GM12878 (cell line): ENCODE results near the gene OSMR. TPM values are rescaled to one million over a fixed set of nuclear protein-coding genes. Genes with fewer than 3 reads are reported as not detected.

Experiments
- ATAC-seq: fragments of 200-7000 bp; cut with Tn5 transposase; 3 replicates; pipeline ENCODE4 v1.9.1; 2020; ENCODE audit warnings: mild to moderate bottlenecking, moderate library complexity
- BruUV-seq: library from RNA; stranded (reverse); fragments of 400-500 nt; replicated peaks from 2 replicates; lab custom pipeline; 2021; lab: Mats Ljungman, UMichigan
- CTCF ChIA-PET: fragments of 300-600 bp; sonication (Branson Sonifier 250); formaldehyde crosslinking; extraction: SDS; loops from one replicate; lab custom pipeline; 2021; ENCODE audit warnings: inconsistent platforms; lab: Yijun Ruan, JAX
- POLR2A ChIA-PET: fragments of 350-600 bp; formaldehyde crosslinking; extraction: SDS; loops from one replicate; lab custom pipeline; 2021; ENCODE audit warnings: inconsistent platforms; lab: Charles Lee
- RAD21 ChIA-PET: fragments of 300-600 bp; sonication (Branson Sonifier 250); formaldehyde crosslinking; loops from one replicate; lab custom pipeline; 2023; ENCODE audit warnings: antibody characterized with exemption; ENCODE audit not compliant: unreplicated experiment; lab: Charles Lee
- SMC1A ChIA-PET: fragments of 300-600 bp; sonication (Branson Sonifier 250); formaldehyde crosslinking; loops from one replicate; lab custom pipeline; 2023; ENCODE audit not compliant: unreplicated experiment, uncharacterized antibody; lab: Charles Lee
- DNase-seq: peaks from one replicate; pipeline ENCODE4 v3.0.0-alpha.2; 2011; ENCODE audit warnings: low read depth, low spot score
- FAIRE-seq: peaks from 3 replicates; lab custom pipeline; 2011; peaks lifted over from hg19 to GRCh38; lab: Jason Lieb, UNC
- H2AFZ ChIP-seq: 2 replicates; pipeline ENCODE4 v1.6.0; 2011; ENCODE audit warnings: low read depth, low read length, control low read depth; ENCODE audit not compliant: control insufficient read depth
- H3K27ac ChIP-seq: 2 replicates; pipeline ENCODE4 v1.5.1; 2011; ENCODE audit warnings: control low read depth; ENCODE audit not compliant: control insufficient read depth, insufficient read depth
- H3K27me3 ChIP-seq, 2 experiments: replicated peaks in 1 of 2; 2 replicates each; pipeline versions ENCODE4 v1.6.0 to v1.6.1; 2011; ENCODE audit warnings: low read length in 1 of 2; ENCODE audit not compliant: control insufficient read depth in 2 of 2, insufficient read depth in 2 of 2
- H3K36me3 ChIP-seq, 2 experiments: 2 replicates each; pipeline ENCODE4 v1.5.1; 2011; ENCODE audit warnings: low read length in 1 of 2; ENCODE audit not compliant: control insufficient read depth in 2 of 2, insufficient read depth in 2 of 2
- H3K4me1 ChIP-seq: 2 replicates; pipeline ENCODE4 v1.6.1; 2011; ENCODE audit warnings: mild to moderate bottlenecking, low read length, moderate library complexity, mixed read lengths; ENCODE audit not compliant: control insufficient read depth, insufficient read depth
- H3K4me2 ChIP-seq: 2 replicates; pipeline ENCODE4 v1.6.0; 2011; ENCODE audit warnings: control low read depth; ENCODE audit not compliant: control insufficient read depth, insufficient read depth
- H3K4me3 ChIP-seq: fragments of 200-600 bp; sonication (generic); 2 replicates; pipeline ENCODE4 v1.5.1; 2016
- H3K79me2 ChIP-seq: 2 replicates; pipeline ENCODE4 v1.6.0; 2011; ENCODE audit warnings: low read length; ENCODE audit not compliant: control insufficient read depth, insufficient read depth
- H3K9ac ChIP-seq: 2 replicates; pipeline ENCODE4 v1.8.0; 2011; ENCODE audit warnings: low read length, control low read depth, mixed read lengths; ENCODE audit not compliant: control insufficient read depth, insufficient read depth
- H3K9me3 ChIP-seq: replicated peaks from 3 replicates; pipeline ENCODE4 v1.5.1; 2011; ENCODE audit warnings: mild to moderate bottlenecking, low read length; ENCODE audit not compliant: control insufficient read depth, insufficient read depth
- H4K20me1 ChIP-seq: 2 replicates; pipeline ENCODE4 v1.6.0; 2011; ENCODE audit not compliant: control insufficient read depth, insufficient read depth
- ATF7 ChIP-seq: fragments of 450-650 bp; IDR thresholded peaks from 2 replicates; pipeline ENCODE4 v1.6.1; 2016; ENCODE audit warnings: low read depth, mild to moderate bottlenecking
- BCL11A ChIP-seq: IDR thresholded peaks from 2 replicates; pipeline ENCODE4 v1.6.1; 2011; ENCODE audit warnings: low read depth, low read length
- FOXK2 ChIP-seq: fragments of 450-650 bp; IDR thresholded peaks from 2 replicates; pipeline ENCODE4 v1.6.1; 2017; ENCODE audit warnings: mild to moderate bottlenecking, moderate library complexity
- MYB ChIP-seq: fragments of 150-350 bp; IDR thresholded peaks from 2 replicates; pipeline ENCODE4 v1.6.1; 2014; ENCODE audit warnings: mild to moderate bottlenecking, low read depth, low read length, borderline replicate concordance
- NR2F1 ChIP-seq: fragments of 450-650 bp; conservative IDR thresholded peaks from 2 replicates; pipeline ENCODE4 v1.6.1; 2017; ENCODE audit warnings: mild to moderate bottlenecking
- SREBF2 ChIP-seq: IDR thresholded peaks from 2 replicates; pipeline ENCODE4 v1.6.1; 2012; ENCODE audit warnings: mild to moderate bottlenecking, low read length
- SRF ChIP-seq, 2 experiments: IDR thresholded peaks; 2 replicates each; pipeline ENCODE4 v1.6.1; 2011; ENCODE audit warnings: low read depth in 2 of 2, low read length in 2 of 2, mild to moderate bottlenecking in 1 of 2, moderate library complexity in 1 of 2
- SUPT20H ChIP-seq: IDR thresholded peaks from 2 replicates; pipeline ENCODE4 v1.6.1; 2011; ENCODE audit warnings: low read depth, mild to moderate bottlenecking, low read length, moderate library complexity, borderline replicate concordance; ENCODE audit not compliant: control insufficient read depth
- WRNIP1 ChIP-seq: IDR thresholded peaks from 2 replicates; pipeline ENCODE4 v1.6.1; 2011; ENCODE audit warnings: low read depth, low read length, improper control_type of control experiment, borderline replicate concordance
- YY1 ChIP-seq: IDR thresholded peaks from 2 replicates; pipeline ENCODE4 v1.6.1; 2011; ENCODE audit warnings: low read depth, mild to moderate bottlenecking, low read length
- ZNF207 ChIP-seq: fragments of 450-650 bp; IDR thresholded peaks from 2 replicates; pipeline ENCODE4 v1.6.1; 2014; ENCODE audit warnings: antibody characterized with exemption, mild to moderate bottlenecking, borderline replicate concordance
- WGBS: methylation state at CpG from one replicate; pipeline ENCODE4 v1.1.6; 2016; ENCODE audit warnings: low lambda C conversion rate; ENCODE audit not compliant: insufficient replicate concordance, insufficient coverage; ENCODE audit errors: missing lambda C conversion rate; 5-methylcytosine and 5-hydroxymethylcytosine counted together
- in situ Hi-C: fragments of 300-500 bp; cut with MboI; formaldehyde crosslinking; loops from 9 replicates; pipeline ENCODE4 v1.14.3; 2018; ENCODE audit warnings: mixed read lengths
- intact Hi-C: fragments of 100-400 bp; cut with micrococcal nuclease; formaldehyde crosslinking; loops from one replicate; pipeline ENCODE4 v1.14.2; 2022; ENCODE audit not compliant: unreplicated experiment
- polyA plus RNA-seq, 11 experiments: library from polyadenylated mRNA; depleted of rRNA in 4 of 11; unstranded in 6 of 11; stranded (reverse) in 5 of 11; fragments of >200 nt; fragmentation: Nextera tagmentation in 4 of 11; fragmentation: Illumina TruSeq in 1 of 11; extraction: Ambion mirVana in 4 of 11; extraction: Trizol in 1 of 11; gene quantifications; 1 replicate in 1 of 11; 2 replicates in 10 of 11; pipeline versions ENCODE4 v1.2.1 to v1.2.3, GENCODE V29; 2011 to 2016; ENCODE audit warnings: inconsistent platforms in 2 of 11, missing spikeins in 2 of 11, low read depth in 1 of 11
- total RNA-seq, 4 experiments: library from RNA; depleted of rRNA in 3 of 4; stranded (reverse); fragments of >200 nt in 3 of 4; fragmentation: Illumina TruSeq in 1 of 4; extraction: Trizol in 1 of 4; gene quantifications; 2 replicates each; pipeline versions ENCODE4 v1.2.1 to v1.2.3, GENCODE V29; 2013 to 2021
- TF ChIP-seq, protein P1 (sequence below): fragments of 450-650 bp; formaldehyde crosslinking; IDR thresholded peaks from 2 replicates; pipeline ENCODE4 v1.4.0; 2020; ENCODE audit warnings: mild to moderate bottlenecking, moderate library complexity
- TF ChIP-seq, protein P2 (sequence below): IDR thresholded peaks from 2 replicates; pipeline ENCODE4 v1.6.1; 2012; ENCODE audit warnings: mild to moderate bottlenecking, low read depth, low read length

The OSMR gene
- total and polyA plus RNA-seq, 10 of the 15 experiments (the other 5 are each of a cell fraction or from before 2014, with no cell fraction given): 0.03 to 0.05 TPM; not detected in 8

DNA sequence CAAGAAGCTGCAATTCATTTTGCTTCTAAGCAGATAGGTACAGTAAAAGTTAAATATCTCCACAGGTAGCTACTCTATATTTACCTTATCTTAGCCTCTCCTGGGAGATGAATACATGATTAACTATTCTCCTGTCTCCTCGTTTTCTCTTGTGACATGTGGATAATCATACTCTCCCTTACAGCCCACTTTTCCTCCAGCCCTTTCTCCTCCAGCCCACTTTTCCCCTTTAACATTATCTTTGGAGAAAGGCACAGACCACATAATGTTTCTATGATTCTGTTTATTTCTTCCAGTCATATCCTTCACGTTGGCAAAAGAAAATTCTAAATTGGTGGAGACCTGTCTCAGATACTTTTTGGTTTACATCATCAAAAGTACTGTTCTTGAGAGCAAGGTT is 84.0 kb downstream of the OSMR start:
- FAIRE-seq (no peak), DNase-seq (no peak), ATAC-seq (no peak)
- Histone ChIP-seq H3K9ac (no peak overlapping the region), H3K27ac (no peak overlapping the region), H3K4me2 (no peak overlapping the region), H3K36me3 (no peaks in the 10 kb centered on the region), H3K27me3 (no peaks in the 10 kb centered on the region), H2AFZ (no peak overlapping the region), H3K79me2 (no peaks in the 10 kb centered on the region), H3K9me3 (no peaks in the 10 kb centered on the region), H3K4me1 (no peaks in the 10 kb centered on the region), H3K4me3 (no peak overlapping the region), H4K20me1 (no peaks in the 10 kb centered on the region)
- intact Hi-C loops (no loop called here), in situ Hi-C loops (no loop called here)
- no TSS peak for BruUV-seq
- ChIA-PET POLR2A (no interaction called here), CTCF (interaction anchor here (0.6 to 4.5 kb wide), 3 partner anchors 39 to 151 kb away, joined by 3 to 19 read pairs (median 3); no protein-coding TSS in a partner anchor), SMC1A (no interaction called here), RAD21 (no interaction called here)
- 0% methylated on average over 2 of the region's 2 CpGs for WGBS
- TF ChIP-seq MYB (no peak), YY1 (no peak), SREBF2 (no peak), SRF (IDR thresholded peaks at IDR 0.05; ENCODE audit: low read depth in 2 of 2, low read length in 2 of 2) (no peak), FOXK2 (no peak), ZNF207 (no peak), WRNIP1 (no peak), ATF7 (no peak), SUPT20H (no peak), NR2F1 (no peak), BCL11A (no peak)
- TF ChIP-seq, protein P1, sequence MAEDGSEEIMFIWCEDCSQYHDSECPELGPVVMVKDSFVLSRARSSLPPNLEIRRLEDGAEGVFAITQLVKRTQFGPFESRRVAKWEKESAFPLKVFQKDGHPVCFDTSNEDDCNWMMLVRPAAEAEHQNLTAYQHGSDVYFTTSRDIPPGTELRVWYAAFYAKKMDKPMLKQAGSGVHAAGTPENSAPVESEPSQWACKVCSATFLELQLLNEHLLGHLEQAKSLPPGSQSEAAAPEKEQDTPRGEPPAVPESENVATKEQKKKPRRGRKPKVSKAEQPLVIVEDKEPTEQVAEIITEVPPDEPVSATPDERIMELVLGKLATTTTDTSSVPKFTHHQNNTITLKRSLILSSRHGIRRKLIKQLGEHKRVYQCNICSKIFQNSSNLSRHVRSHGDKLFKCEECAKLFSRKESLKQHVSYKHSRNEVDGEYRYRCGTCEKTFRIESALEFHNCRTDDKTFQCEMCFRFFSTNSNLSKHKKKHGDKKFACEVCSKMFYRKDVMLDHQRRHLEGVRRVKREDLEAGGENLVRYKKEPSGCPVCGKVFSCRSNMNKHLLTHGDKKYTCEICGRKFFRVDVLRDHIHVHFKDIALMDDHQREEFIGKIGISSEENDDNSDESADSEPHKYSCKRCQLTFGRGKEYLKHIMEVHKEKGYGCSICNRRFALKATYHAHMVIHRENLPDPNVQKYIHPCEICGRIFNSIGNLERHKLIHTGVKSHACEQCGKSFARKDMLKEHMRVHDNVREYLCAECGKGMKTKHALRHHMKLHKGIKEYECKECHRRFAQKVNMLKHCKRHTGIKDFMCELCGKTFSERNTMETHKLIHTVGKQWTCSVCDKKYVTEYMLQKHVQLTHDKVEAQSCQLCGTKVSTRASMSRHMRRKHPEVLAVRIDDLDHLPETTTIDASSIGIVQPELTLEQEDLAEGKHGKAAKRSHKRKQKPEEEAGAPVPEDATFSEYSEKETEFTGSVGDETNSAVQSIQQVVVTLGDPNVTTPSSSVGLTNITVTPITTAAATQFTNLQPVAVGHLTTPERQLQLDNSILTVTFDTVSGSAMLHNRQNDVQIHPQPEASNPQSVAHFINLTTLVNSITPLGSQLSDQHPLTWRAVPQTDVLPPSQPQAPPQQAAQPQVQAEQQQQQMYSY: no peak
- TF ChIP-seq, protein P2, sequence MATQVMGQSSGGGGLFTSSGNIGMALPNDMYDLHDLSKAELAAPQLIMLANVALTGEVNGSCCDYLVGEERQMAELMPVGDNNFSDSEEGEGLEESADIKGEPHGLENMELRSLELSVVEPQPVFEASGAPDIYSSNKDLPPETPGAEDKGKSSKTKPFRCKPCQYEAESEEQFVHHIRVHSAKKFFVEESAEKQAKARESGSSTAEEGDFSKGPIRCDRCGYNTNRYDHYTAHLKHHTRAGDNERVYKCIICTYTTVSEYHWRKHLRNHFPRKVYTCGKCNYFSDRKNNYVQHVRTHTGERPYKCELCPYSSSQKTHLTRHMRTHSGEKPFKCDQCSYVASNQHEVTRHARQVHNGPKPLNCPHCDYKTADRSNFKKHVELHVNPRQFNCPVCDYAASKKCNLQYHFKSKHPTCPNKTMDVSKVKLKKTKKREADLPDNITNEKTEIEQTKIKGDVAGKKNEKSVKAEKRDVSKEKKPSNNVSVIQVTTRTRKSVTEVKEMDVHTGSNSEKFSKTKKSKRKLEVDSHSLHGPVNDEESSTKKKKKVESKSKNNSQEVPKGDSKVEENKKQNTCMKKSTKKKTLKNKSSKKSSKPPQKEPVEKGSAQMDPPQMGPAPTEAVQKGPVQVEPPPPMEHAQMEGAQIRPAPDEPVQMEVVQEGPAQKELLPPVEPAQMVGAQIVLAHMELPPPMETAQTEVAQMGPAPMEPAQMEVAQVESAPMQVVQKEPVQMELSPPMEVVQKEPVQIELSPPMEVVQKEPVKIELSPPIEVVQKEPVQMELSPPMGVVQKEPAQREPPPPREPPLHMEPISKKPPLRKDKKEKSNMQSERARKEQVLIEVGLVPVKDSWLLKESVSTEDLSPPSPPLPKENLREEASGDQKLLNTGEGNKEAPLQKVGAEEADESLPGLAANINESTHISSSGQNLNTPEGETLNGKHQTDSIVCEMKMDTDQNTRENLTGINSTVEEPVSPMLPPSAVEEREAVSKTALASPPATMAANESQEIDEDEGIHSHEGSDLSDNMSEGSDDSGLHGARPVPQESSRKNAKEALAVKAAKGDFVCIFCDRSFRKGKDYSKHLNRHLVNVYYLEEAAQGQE: no peak
